Measurements from ENCODE around the gene LIPG.
"Not testable (repeated sequence)": the region's sequence is repeated elsewhere in the genome, so short reads cannot be mapped to it uniquely, and the experiment has no call there.

The LIPG gene

DNA sequence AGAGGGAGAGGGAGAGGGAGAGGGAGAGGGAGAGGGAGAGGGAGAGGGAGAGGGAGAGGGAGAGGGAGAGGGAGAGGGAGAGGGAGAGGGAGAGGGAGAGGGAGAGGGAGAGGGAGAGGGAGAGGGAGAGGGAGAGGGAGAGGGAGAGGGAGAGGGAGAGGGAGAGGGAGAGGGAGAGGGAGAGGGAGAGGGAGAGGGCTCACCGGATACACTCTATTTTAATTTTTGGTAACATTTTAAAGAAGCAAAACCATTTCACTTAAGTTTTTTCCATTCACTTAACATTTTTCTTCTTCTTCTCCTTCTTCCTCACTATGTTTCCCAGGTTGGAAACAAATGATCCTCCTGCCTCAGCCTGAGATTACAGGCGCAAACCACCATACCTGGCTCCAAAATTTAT, 17.2 kb downstream of the LIPG start:
- not testable (repeated sequence) for DNase-seq

DNA sequence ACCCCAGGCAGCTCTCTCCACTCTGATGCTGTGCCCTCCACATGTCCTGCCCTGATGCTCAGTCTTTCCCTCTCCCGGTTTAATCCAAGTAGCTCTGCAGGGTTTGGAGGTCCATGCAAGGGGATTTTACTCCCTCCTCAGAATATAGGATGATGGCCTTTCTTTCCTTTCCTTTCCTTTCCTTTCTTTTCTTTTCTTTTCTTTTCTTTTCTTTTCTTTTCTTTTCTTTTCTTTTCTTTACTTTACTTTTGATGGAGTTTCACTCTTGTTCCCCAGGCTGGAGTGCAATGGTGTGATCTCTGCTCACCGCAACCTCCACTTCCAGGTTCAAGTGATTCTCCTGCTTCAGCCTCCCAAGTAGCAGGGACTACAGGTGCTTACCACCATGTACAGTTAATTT, 17.7 kb downstream of the LIPG start:
- not testable (repeated sequence) for DNase-seq

DNA sequence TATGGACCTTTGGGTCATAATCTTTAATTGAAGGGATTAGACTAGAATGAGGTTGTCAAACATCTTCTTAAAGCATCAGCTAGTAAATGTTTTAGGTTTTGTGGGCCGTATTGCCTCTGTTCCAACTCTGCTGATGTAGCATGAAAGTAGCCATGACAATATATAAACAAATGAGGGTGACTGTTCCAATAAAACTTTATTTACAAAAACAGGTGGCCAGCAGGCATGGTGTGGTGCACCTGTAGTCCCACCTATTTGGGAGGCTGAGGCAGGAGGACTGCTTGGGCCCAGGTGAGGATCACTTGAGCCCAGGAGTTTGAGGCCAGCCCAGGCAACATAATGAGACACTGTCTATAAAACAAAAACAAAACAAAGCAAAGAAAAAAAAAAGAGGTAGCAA, 18.4 kb downstream of the LIPG start:
- no peak for DNase-seq

DNA sequence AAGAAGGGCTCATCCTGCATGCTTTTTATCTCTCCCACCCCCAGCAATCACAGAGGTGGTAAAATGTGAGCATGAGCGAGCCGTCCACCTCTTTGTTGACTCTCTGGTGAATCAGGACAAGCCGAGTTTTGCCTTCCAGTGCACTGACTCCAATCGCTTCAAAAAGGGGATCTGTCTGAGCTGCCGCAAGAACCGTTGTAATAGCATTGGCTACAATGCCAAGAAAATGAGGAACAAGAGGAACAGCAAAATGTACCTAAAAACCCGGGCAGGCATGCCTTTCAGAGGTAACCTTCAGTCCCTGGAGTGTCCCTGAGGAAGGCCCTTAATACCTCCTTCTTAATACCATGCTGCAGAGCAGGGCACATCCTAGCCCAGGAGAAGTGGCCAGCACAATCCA, 19.5 kb downstream of the LIPG start:
- no peak for DNase-seq

DNA sequence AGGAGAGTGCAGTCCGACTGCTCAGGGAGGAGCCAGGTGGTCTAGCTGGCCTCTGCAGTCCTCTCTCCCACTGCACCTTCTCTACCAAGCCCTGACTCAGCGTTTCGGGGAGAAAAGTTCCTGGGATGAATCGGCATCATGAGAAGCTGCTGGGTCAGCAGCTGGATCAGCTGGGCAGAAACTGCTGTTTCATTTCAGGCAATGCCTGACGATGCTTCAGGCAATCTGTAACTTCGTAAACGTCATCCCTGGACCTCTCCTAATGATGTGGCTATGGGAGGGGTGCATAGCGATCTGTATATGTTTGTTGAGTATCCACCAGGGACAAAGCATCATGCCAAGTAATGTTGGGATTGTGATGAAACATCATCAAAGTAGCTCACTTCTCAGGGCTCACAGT, 20.7 kb downstream of the LIPG start:
- DNase-seq = no peak

DNA sequence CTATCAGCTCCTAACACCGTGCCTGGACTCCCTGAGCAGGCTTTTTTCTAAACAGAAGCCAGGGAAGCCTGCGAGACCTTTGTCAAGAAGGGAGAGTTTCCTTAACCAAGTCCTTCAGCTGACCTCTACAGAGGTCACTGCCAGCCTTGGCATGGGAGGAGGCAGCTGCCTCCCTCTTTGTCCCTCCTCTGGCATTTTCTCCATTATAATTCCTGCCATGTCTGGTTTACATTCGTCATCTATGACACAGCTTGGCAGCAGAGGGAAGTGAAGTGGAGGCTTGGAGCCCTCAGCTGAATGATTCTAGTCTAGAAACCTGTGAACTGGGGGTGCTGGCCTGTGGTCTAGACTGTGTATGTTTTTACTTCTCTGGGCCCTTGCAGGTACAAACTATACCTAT, 22.5 kb downstream of the LIPG start:
- DNase-seq = no peak

DNA sequence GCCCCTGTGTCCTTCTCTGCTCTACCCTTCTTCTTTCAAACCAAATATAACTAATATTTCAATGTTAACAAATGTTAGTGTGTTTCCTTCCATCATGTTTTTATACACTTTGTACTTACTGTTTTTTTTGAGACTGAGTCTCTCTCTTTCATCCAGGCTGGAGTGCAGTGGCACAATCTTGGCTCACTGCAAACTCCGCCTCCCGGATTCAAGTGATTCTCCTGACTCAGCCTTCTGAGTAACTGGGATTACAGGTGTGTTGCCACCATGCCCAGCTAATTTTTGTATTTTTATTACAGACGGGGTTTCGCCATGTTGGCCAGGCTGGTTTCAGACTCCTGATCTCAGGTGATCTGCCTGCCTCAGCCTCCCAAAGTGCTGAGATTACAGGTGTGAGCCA, 23.1 kb downstream of the LIPG start:
- not testable (repeated sequence) for DNase-seq

DNA sequence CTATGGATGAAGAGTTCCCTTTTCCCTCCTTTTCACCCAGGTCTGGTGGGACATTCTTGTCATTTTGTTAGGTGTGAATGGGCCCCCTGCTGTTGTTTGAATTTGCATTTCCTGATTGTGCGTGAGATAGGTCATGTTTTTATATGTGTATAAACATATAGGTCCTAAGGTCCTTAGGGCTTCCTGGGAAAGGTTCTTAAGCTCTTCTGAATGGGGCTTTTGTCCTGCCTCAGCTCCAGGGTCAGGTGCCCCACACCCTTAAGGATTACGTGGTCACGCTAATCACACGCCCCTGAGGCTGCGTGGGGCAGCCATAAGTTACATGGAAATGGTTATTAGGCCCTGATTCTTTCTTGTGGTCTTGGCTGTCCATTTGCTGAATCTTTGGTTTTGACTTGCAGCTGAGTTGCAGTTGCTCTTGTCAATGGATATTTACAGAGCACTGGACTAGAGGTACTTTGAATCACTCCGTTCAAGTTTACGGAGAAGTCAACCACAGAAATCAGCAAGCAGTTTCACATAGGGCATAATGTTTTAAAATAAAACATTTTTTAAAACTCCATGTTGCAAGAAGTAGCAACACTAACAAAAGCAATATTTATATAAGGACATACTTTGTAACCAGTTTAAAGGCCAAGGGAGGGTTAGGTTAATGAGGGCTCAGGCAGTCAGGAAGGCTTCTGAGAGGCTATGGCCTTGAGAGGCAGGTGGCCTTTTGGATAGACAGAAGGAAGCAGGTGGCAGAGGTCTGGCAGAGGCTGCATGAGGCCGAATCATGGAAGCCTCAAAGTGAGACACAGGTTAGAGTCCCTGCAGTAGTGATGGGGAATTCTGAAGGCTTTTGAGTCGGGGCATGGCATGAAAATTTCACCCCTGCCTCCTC, 24.2 kb downstream of the LIPG start:
- DNase-seq = no peak

DNA sequence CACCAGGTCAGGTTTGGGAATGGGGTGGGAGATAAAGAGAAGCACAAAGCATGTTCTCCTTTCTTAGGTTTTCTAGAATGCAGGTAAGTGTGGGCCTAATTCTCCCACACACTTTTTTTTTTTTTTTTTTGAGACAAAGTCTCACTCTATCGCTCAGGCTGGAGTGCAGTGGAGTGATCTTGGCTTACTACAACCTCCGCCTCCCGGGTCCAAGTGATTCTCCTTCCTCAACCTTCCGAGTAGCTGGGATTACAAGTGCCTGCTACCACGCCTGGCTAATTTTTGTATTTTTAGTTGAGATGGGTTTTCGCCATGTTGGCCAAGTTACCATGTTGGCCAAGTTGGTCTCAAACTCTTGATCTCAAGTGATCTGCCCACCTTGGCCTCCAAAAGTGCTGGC, 26.3 kb downstream of the LIPG start:
- DNase-seq = no peak

DNA sequence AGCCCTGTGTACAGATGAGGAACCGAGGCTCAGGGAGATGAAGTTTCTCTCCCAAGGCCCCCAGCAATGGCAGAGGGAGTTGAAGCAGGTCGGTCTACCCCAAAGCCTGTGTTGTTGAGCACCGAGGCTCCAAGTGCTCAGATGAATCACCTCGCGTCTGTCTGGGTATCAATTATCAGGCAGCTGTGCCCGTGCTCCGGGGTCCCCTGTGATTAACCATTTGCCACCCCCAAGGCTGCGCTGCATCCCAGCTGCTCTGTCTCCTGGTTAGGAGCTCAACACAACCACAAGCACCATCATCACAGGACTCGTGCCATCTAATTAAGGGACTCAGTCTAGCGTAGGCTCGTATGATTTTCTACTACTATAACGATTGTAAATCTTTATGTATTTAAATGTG, 27.1 kb downstream of the LIPG start:
- DNase-seq = no peak

DNA sequence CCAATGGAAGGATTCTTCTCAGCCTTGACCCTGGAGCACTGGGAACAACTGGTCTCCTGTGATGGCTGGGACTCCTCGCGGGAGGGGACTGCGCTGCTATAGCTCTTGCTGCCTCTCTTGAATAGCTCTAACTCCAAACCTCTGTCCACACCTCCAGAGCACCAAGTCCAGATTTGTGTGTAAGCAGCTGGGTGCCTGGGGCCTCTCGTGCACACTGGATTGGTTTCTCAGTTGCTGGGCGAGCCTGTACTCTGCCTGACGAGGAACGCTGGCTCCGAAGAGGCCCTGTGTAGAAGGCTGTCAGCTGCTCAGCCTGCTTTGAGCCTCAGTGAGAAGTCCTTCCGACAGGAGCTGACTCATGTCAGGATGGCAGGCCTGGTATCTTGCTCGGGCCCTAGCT, 28.8 kb downstream of the LIPG start:
- DNase-seq = no peak

DNA sequence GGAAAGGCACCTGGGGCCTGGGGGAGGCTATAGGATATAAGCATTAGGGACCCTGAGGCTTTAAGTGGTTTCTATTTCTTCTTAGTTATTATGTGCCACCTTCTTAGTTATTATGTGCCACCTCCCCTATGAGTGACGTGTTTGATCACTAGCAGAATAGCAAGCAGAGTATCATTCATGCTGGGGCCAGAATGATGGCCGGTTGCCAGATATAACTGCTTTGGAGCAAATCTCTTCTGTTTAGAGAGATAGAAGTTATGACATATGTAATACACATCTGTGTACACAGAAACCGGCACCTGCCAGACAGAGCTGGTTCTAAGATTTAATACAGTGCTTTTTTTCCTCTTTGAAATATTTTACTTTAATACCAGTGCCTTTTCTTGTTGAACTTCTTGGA, 29.4 kb downstream of the LIPG start:
- DNase-seq = peak; percentile 78

DNA sequence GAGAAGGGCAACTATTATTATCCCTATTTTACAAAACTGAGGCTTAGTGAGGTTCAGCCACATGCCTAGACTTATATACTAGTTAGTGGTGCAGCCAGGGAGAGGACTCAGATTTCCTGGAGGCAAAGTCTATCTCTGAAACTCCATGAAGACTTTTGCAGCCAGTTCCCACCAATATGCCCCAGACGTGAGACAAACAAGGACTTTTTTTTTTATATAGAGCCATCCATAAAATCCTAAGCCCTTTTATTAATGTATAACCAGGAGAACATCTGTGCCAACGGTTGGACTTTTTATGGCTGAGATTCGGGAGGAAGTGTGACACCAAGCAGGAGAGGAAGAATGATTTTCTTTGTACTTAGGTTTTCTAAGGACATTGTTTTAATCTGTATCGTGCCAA, 29.9 kb downstream of the LIPG start:
- no peak for DNase-seq

DNA sequence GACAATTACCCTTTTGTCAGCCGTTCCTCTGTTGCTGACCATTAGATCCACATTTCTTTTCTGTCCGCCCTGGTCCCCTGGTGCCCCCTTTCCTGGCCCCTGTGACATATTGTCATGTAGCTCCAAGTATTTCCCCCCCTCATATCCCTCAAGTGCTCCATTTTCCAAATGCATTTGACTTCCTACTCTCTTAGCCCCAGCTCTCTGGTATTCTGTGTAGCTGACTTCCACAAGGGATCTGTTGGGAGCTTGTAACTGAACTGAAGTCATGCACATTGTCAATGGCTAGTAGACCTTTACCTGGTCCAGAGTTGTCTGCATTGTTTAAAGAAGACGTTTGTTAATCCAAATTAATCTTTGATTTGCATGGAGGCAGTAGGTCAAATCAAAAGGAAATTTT, 34.8 kb downstream of the LIPG start:
- DNase-seq = no peak

DNA sequence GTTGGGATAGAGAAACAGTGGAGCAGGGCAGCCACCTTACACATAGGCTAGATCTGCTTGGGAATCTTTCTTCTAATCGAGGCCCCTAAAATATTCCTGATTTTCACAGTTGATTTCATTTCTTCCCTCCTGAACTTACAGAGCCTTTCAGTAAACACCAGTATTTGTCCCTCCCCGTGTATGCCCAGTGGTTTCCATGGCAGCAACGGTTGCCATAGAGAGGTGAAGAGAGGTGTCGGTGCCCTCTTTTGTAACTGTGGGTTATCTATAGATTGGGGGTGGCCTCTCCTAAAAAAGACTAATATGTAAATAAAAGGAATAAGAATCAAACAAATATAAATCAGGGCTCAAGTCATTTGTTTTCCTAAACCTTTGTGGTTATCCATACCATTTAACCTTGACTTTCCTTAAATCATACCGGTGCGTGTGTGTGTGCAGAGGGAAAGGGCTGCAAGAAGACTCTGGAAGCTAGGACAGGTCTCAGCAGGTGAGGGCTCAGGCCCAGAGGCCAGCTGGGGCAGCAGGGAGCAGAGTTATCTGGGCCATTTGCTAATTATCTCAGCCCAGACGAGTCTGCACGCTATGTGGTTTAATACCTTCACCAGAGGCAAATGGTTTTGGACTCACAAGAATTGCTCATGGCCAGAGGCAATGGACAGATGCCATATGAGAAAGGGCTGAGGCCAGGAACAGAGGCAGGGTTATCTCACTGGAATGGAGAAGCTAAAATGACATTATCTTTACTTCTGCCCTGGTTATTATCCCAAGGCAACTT, 35.5 kb downstream of the LIPG start:
- DNase-seq = peak; percentile 70

DNA sequence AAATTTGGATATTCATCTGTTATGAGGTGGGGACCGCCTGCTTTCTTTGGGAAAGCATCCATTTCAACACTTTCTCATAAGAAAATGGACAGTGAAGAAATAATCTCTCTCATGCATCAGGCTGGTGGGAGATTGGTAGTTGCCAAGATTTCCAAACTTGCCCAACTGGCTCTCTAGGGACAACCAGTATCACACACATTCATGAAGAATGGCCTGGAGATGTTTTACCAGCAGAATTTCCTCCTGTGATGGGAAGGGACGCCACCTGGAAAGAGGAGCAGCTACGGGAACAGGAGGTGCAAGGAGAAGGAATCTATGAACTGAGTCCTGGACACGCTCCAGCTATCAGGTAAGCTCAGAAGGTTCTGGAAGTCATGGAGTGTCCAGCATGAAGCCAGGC, 39.4 kb downstream of the LIPG start:
- DNase-seq = no peak

DNA sequence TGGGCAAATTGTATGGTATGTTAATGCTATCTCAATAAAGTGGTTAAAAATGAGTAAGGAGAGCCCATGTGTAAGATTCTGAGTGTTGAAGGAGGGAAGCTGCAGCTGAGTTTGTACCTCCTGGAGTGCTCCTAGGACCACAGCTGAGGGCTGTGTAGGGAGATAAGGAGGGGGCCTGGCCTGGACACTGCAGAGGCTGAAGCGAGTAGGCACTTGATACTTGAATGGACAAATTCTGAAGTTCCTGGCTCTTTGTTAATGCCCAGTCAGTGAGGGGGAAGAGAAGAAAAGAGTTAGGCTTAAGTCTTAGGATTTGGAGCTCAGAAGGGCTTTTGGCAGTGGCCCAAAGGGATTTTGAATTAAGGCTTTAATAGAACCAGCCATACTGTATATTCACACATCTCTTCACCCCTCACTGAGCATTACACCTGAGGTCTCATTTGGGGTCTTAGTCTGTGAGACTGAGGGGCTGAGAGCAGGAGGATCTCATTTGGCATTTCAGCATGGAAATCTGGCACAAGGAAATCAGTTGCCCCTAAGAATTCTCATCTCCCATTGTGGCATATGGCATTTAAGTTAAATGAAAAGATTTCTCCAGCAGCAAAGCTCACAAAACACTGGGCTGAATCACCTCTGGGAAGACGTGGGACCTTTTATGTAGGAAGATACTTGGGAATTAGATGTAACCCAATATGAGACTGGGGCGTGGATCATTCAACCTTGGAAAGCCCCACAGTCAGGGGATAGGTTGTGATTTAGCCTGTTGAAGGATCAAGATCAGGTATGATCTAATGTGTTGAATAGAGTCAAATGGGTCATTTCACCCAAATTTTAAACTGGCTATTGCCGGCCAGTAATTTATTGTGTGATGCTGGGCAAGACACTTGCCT, 46.8 kb downstream of the LIPG start:
- no peak for DNase-seq

DNA sequence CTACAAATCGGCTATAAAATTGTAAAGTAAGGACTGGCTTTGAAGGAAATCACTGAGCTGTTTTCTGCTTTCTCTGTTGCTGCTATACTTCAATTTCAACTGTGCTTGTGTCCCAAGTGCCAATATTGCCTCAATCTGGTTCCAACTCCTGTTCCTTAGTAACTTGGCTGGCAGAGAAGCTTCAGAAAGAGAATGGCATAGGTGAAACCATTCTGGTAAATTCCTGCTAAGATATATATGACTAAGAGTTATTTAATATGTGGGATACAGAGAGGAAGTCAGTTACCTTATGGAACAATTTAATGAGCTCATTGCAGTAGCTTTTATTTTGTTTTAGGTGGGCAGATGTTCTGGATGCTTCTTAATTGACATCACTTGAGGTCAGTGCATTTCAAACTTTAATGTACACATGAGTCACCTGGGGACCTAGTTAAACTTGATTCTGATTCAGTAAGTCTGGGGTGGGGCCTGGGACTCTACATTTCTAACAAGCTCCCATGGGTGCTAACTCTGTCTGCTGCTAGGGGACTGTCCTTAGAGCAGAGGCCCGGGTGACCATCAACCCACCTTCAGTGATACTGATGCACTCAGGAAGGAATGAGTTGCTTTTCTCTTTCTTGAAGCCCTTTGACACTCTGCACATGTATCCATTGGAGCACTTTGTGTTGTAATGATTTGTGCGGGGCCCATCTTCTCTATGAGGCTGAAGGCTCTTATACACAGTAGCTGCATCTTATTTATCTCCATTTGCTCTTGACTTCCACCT, 47.6 kb downstream of the LIPG start:
- DNase-seq = no peak

DNA sequence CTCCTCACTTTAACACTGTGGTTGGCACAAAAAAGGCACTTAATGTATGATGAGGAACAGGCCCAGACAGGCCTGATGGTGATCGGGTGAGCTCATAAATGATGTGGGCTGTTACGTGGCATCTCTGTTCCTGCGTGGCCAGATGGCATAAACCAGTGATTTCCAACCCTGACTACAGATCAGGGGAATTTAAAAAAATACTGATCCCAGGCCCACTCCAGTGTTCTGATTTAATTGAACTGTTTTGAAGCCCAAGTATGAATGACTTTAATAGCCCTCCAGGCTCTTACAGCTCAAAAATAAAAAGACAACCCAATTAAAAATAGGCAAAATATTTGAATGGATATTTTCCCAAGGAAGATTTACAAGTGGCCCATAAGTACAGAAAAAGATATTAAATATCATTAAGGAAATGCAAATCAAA, 48.2 kb downstream of the LIPG start:
- no peak for DNase-seq

DNA sequence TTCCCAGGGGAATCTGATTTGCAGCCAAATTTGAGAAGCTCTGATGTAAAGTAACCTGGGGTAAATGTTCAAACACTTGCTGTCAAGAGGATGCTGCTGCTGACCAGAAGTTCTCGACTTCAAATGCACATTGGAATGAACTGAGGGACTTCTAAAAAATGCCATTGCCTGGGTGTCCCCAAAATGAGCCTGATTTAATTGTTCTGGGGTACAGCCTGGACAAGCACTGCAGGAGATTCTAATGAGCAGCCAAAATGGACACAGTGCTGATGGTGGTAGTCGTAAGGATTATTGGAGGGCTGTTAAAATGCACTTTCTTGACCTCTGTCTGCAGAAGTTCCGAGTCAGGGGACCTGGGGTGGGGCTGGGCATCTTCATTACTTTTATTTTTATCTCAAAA, 49.5 kb downstream of the LIPG start:
- DNase-seq = no peak

DNA sequence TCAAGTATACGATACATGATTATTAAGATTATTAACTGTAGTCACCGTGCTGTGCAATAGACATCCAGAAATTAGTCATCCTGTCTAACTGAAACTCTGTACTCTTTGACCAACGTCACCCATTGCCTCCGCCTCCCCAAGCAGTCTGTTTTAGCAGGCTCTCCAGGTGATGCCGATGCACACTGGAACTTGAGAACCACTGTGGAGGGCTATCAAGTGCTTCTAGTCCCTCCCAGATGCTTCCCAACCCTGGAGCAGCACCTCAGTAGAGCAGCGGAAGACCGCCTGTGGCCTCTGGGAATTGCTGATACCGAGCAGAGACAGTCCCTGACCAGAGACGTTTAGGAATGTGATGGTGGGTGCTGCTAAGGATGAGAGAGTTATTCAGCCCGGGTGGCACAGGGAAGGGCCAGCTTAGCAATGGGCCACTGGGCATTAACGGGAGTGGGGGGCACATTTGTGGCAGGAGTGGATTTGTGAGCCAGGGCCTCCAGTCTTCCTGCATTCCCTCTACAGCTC, 50.7 kb downstream of the LIPG start:
- no peak for DNase-seq

DNA sequence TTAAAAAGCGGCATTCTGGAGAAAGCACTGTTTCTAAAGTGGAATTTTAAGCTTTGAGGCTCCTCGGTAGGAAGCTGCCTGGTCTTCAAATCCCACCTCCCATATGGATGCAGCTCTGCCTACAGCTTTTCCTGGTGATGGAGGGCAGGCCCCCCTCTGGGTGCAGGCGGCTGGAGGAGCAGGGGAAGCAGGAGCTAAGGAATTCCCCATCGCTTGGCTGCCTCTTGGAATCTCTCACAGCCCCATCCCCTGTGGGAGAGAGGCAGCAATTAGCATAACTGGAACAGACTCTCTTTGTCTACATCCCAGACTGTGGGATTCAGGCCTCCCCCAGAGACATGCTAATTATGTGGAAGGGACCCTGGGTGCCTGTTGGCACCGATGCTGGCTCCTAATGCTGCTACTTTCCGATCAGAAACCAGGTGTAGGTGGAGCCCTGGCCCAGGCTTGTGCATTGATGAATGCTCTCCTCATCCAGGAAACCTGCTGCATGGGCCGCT, 51.3 kb downstream of the LIPG start:
- peak; percentile 85 for DNase-seq
